Measurements from ENCODE around the gene ABCC4.
A peak's percentile ranks its signal among the peaks of the same experiment; 100 is the strongest.
"Not testable (repeated sequence)": the region's sequence is repeated elsewhere in the genome, so short reads cannot be mapped to it uniquely, and the experiment has no call there.

ABCC4 gene

GRCh38 chr13:95200386-95200957, 100.8 kb downstream of the ABCC4 start:
- not testable (repeated sequence) for DNase-seq (ENCODE audit: low read depth in 2 of 2)

GRCh38 chr13:95199896-95200295, 101.4 kb downstream of the ABCC4 start:
- no peak for DNase-seq (ENCODE audit: low read depth in 2 of 2)

GRCh38 chr13:95198606-95199005, 102.6 kb downstream of the ABCC4 start:
- not testable (repeated sequence) for DNase-seq (ENCODE audit: low read depth in 2 of 2)

- DNase-seq (ENCODE audit: low read depth in 2 of 2), result no peak
Measured at GRCh38 chr13:95197548-95197947, 103.7 kb downstream of the ABCC4 start.

- DNase-seq (ENCODE audit: low read depth in 2 of 2), result no peak
Measured at GRCh38 chr13:95195146-95195545, 106.1 kb downstream of the ABCC4 start.

DNA sequence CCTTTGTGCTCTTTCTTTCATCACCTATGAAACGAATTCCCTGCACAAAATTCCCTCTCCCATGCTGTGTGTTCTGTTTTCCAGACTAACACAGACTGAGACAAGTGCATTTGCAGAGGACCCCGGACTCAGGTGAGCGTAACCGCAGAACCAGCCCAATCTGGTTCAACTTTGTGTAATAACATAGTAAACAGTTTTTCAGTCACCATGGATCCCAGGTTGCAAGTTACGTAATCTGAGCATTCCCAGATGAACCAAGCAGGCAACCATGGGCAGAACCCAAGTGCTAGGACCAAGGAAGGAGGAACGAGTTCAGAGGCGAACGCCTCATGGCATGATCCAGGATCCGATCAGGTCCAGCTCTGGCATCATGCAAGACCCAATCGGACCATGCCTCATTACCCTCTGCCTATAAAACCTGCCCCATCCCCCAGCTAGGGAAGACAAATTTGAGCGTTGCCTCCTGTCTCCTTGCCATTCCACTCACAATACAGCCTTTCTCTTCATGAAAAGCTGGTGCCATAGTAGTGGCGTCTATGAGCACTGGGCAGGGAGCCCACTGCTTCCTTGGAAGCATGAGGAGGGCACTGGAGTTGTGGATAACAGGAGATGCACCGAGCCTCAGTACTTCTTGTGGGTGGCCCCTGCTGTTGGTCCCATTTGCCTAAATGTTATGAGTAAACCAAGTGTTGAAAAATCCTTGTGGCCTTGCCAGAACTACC, 107.6 kb downstream of the ABCC4 start:
- DNase-seq (ENCODE audit: low read depth in 2 of 2), result no peak

DNA sequence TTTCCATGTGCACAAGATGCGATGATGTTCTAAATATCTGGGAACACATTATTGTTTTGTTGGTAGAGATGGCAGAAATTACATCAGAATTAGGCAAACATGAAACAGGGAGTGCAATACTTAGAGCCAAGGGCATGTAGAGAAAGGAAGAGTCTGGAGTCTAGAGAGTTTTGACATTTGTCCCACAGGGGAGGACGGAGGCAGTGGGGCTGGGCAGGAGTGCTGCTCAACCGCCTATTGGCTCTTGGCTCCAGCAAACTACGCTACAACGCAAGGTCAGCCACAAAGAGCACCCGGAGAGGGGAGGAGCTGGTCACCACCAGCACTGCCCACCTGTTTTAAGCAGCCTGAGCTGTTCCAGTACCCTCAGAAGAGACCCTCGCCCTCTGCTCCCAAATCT, 108.3 kb downstream of the ABCC4 start:
- no peak for DNase-seq (ENCODE audit: low read depth in 2 of 2)

DNA sequence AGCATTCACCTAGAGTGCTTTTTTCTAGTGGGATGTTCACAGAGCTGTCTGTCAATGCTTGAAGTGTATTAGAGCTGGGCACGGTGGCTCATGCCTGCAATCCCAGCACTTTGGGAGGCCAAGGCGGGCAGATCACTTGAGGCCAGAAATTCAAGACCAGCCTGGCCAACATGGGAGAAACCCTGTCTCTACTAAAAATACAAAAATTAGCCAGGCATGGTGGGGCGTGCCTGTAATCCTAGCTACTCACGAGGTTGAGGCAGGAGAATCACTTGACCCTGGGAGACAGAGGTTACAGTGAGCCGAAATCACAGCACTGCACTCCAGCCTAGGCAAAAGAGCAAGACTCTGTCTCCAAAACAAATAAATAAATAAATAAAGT, 108.7 kb downstream of the ABCC4 start:
- not testable (repeated sequence) for DNase-seq (ENCODE audit: low read depth in 2 of 2)

DNA sequence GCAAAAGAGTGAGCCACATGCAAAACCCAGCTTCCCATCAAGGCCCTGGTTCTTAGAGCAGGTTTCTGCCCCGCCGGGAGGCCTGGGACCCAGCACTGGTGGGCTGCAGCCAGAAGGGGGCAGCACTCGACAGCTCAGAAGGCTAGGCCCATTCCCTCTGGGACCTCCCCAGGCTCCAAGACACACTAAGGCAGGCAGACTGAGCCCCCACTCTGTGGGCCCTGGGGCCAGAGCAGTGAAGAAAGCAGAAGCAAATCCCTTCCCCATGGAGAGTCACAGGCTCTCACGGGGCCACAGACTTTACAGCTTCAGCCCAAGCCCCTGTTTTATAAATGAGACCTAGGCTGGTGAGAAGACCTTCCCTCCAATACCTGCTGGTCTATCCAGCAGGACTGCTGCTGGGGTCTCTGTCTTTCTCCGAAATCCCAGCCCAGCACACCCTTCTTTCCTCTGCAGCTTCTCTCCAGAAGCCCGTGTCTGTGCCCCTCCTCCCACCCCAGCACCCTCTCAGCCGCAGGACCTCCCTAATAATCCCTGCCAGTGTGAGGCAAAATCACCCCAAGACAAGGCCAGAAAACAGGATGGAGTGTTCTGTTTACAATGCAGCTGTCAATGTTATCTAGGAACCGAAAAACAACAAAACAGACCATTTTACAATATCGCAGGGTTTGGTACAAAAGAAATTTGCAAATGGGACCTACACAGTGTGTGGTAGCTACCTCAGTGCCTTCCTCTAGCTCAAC, 109.3 kb downstream of the ABCC4 start:
- peak in 1 of 2 donors; percentile 32 for DNase-seq (ENCODE audit: low read depth in 2 of 2)

- no peak for DNase-seq (ENCODE audit: low read depth in 2 of 2)
Measured at GRCh38 chr13:95188128-95188527, 113.1 kb downstream of the ABCC4 start.

- peak; percentile 14 to 32 for DNase-seq (ENCODE audit: low read depth in 2 of 2)
Measured at GRCh38 chr13:95185851-95186250, 115.4 kb downstream of the ABCC4 start.

DNA sequence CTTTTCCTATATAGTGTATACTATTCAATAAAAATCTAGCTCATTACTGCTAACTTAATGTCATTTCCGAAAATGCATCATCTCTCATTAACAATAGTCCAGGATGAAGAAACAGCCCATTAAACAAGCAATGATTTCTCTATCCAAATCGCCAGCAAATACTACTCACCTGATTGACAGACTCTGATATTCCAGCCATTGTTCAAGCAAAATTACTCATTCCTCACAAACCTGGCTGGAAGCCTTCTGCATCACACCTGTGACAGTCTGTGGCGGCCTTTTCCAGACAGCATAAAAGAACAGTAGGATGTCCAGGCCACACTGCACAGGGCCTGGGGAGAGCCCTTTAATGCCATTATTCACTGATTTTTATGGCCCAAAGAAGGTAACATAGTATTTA, 115.9 kb downstream of the ABCC4 start:
- DNase-seq (ENCODE audit: low read depth in 2 of 2), result no peak

DNA sequence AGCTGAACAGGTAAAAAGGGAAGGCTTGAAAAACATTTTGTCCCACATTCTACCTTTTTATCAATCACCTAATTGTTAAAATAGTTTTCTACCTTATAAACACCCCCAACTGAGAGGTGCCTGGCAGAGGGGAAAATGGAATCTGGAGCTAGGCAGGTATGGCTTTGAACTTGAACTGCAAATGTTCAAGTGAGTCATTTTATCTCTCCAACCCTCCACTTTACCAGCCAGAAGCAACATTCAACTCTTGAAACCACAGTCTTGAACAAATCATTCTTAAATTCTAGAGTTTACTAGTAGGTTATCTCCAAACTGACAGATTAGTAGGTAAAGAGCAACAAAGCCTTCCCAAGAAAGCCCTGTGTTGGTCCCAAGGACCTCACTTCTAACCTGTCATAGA, 116.9 kb downstream of the ABCC4 start:
- no peak for DNase-seq (ENCODE audit: low read depth in 2 of 2)

DNA sequence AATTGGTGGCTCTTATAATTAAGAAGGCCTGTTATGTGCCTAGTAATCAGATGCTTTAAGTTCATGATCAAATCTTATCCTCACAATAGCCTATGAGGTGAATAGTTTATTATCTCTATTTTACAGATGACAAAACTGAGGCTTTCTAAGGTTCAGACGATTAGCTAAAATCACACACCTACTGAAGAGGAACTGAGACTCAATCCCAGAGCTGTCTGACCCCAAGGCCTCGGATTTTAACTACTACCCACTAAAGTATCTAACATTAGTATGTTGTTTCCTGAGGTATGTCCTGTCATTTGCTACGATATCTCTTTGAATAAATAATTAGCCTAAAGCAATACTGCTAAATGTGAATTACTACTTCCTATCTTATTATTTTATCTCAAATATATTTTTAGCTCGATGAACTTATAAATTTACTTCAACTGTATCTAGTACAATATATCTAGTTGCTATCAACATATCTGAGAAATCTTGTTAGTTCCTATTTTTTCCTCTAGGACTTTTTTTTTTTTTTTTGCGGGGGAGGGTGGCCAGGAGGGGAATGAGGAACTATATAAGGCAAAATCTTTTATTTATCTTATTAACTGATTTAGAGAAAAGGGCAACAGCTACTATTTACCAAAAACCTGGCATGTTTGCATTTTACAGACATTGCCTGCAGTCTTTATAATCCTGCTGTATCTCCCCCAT, 118.5 kb downstream of the ABCC4 start:
- no peak for DNase-seq (ENCODE audit: low read depth in 2 of 2)

GRCh38 chr13:95181586-95181985, 119.7 kb downstream of the ABCC4 start:
- no peak for DNase-seq (ENCODE audit: low read depth in 2 of 2)

DNA sequence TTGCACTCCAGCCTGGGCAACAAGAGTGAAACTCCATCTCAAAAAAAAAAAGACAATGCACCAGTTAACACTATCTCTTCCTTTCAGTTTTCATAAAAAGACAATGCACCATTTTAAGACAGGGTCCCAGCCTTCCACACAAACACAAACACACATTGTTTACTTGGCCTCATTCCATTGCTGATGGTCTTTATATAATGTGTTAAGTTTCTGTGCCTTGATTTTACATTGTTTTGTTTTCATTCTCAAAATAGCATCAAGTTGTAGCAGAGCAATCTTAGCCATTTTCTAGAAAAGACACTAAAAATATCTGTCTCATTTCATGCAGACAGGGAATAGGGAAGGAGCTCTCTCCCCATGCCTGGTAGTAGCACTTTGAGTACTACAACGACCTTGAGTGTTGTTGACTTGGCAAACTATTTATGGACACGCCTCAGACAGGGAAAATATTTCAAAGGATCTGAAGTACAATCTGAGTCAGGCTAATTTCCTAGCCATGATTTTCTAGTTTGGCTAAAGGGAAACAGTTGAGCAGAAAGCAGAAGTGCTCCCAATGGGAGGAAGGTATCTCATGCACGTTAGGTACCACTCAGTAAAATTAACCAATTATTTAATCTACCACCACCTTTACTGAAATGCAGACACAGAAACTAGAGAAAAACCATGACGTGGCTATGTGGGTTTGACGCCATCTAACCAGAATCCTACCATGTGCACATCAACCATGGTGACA, 120.6 kb downstream of the ABCC4 start:
- DNase-seq (ENCODE audit: low read depth in 2 of 2), result no peak

DNA sequence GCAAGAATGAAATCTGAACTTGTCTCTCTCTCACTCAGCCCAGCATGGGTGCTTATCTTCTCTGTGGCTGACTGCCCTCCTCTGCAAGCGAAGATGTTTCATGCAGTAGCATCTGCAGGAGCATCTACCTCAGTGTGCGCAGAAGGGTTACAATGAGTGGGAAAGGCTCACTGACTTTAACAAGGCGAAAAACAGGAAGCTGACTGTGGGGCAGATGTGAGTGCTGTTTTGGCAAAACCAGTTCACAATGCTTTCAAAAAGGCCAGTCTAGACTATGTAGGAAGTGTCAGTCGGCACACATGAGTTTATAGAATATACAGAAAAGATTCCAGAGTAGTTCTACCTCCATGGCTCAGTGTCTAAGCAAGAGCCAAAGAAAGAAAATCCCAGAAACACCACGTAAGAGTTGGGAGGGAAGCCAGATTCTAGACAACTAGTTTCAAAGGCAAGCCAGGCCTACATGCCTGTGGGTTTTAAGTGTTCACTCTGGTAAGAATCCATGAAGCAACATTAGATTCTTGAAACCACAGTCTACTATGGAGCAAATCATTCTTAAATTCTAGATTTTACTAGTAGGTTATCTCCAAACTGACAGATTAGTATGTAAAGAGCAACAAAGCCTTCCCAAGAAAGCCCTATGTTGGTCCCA, 124.5 kb downstream of the ABCC4 start:
- no peak for DNase-seq (ENCODE audit: low read depth in 2 of 2)

DNA sequence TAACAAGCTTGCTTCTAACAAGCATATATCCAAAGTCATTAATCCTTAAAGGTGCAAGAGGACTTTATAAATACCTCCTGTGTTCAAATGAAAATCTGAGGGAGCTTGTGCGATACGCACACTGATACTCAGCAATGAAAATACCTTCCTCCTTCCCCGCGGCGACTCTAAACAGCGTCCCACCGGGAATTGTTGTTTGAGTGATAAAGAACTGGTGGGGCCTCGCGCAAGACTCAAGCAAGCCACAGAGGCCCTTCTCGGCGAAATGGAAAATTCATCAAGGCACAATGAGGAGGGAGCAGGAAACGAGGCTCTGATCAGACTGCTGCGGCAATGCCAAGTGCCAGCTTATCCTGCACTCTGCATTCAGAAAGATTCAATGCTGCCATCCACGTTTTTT, 126.7 kb downstream of the ABCC4 start:
- no peak for DNase-seq (ENCODE audit: low read depth in 2 of 2)

GRCh38 chr13:95168191-95168590, 133.1 kb downstream of the ABCC4 start:
- DNase-seq (ENCODE audit: low read depth in 2 of 2), result no peak

DNA sequence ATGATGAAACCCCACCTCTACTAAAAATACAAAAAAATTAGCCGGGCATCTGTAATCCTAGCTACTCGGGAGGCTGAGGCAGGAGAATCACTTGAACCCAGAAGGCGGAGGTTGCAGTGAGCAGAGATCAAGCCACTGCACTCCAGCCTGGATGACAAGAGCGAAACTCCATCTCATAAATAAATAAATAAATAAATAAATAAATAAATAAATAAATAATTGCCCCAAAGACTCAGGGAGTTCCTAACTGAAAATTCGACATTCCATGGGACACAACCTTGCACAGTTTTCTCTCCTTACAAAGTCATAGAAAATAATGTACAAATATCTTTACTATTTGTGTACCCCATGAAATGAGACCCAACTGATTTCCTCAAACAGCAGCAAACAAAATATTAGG, 134.2 kb downstream of the ABCC4 start:
- DNase-seq (ENCODE audit: low read depth in 2 of 2), result not testable (repeated sequence)

DNA sequence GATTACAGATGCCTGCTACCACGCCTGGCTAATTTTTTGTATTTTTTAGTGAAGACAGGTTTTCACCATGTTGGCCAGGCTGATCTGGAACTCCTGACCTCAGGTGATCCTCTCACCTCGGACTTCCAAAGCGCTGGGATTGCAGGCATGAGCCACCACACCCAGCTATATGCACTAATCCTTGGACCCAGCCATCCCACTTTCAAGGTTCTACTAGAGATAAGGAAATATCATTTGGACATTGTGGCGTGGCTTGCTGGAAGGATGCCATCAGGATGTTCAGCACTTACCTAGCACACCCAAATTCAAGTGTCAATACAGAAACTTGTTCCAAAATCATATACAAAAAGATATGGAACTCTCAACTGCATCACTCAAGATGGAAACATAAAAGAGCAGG, 136.4 kb downstream of the ABCC4 start:
- no peak for DNase-seq (ENCODE audit: low read depth in 2 of 2)

Measured in stimulated activated CD8-positive, alpha-beta memory T cell treated with anti-CD3 and anti-CD28 coated beads, Interleukin-7, amount 100 ng/mL, for 4 hours (primary cell).